ENCODE results near the gene FOXO6.

The FOXO6 gene

DNA sequence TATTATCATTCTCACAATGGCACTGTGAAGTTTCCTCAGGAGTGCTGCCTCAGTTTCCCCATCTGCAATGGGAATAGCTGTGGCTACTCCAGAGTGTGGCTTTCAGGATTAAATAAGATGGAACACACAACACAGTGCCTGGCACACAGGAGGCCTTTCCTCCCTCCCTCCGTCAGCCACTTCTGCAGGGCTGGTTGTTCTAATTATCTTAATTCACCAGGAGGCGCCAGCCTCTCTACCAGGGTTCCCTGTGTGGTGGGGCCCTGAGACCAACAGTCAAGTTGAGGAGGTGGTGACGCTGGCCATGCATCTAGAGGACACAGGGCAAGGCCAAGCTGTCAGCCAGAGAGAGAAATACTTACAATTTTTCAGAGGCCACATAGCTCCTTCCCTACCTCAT, 6.3 kb upstream of the FOXO6 start:
- Histone ChIP-seq H3K36me3 (ENCODE audit: insufficient read depth, low read length) (no peaks in the 10 kb centered on the region), H3K9me2 (ENCODE audit: low read depth, low read length) (no peaks in the 10 kb centered on the region), H3K27me3 (ENCODE audit: insufficient read depth, low read length) (no peaks in the 10 kb centered on the region), H4K20me1 (ENCODE audit: insufficient read depth, low read length) (no peaks in the 10 kb centered on the region), H3K9ac (ENCODE audit: low read length) (no peak overlapping the region), H3K9me3 (ENCODE audit: low read length) (no peaks in the 10 kb centered on the region), H3K79me2 (ENCODE audit: insufficient read depth, low read length) (no peaks in the 10 kb centered on the region), H3K4me2 (ENCODE audit: low read length) (no peak overlapping the region), H3F3A (ENCODE audit: insufficient read depth, low read length) (no peaks in the 10 kb centered on the region), H3K4me3 (ENCODE audit: low read depth, low read length, poor library complexity, severe bottlenecking) (no peak overlapping the region), H3K27ac (ENCODE audit: low read depth, low read length, poor library complexity, severe bottlenecking) (no peak overlapping the region), H2AFZ (ENCODE audit: low read length) (no peak overlapping the region), H3K4me1 (ENCODE audit: insufficient read depth, low read length, severe bottlenecking) (no peaks in the 10 kb centered on the region)
- TF ChIP-seq EZH2 (IDR thresholded peaks at IDR 0.05; ENCODE audit: borderline replicate concordance, low read length) (no peak), CTCF (IDR thresholded peaks at IDR 0.05; ENCODE audit: low read length) (0 out of 2 replicates have a peak, but pooled peaks have one; percentile 5)

DNA sequence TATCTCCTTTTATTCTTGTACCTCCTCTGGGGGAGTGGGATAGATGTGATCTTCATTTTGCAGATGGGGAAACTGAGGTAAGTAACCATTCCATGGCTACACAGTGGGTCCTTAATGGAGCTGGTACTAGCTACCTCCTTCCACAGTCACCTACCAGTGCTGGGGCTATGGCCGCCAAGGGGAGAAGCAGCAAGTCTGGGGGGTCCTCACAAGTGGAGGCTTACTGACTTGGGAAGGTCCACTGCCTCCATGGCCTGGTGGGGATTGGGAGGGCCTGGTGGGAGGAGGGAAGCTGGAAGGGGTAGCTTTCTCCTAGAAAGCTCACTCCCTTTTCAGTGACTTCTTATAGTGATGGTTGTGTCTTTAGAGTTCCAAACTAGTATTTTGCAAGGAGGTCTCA, 5.9 kb upstream of the FOXO6 start:
- no peak overlapping the region for H2AFZ ChIP-seq (ENCODE audit: low read length)
- TF ChIP-seq EZH2 (IDR thresholded peaks at IDR 0.05; ENCODE audit: borderline replicate concordance, low read length): no peak
- TF ChIP-seq CTCF (IDR thresholded peaks at IDR 0.05; ENCODE audit: low read length): no peak
- no peaks in the 10 kb centered on the region for H3F3A ChIP-seq (ENCODE audit: insufficient read depth, low read length)
- H3K9me3 ChIP-seq (ENCODE audit: low read length): no peaks in the 10 kb centered on the region
- no peak overlapping the region for H3K27ac ChIP-seq (ENCODE audit: low read depth, low read length, poor library complexity, severe bottlenecking)
- H3K79me2 ChIP-seq (ENCODE audit: insufficient read depth, low read length): no peaks in the 10 kb centered on the region
- H4K20me1 ChIP-seq (ENCODE audit: insufficient read depth, low read length): no peaks in the 10 kb centered on the region
- no peaks in the 10 kb centered on the region for H3K27me3 ChIP-seq (ENCODE audit: insufficient read depth, low read length)
- peaks cover 2% of the 10 kb centered on the region for H3K4me1 ChIP-seq (ENCODE audit: insufficient read depth, low read length, severe bottlenecking)
- no peak overlapping the region for H3K4me3 ChIP-seq (ENCODE audit: low read depth, low read length, poor library complexity, severe bottlenecking)
- no peak overlapping the region for H3K4me2 ChIP-seq (ENCODE audit: low read length)
- H3K9me2 ChIP-seq (ENCODE audit: low read depth, low read length): no peaks in the 10 kb centered on the region
- no peaks in the 10 kb centered on the region for H3K36me3 ChIP-seq (ENCODE audit: insufficient read depth, low read length)
- no peak overlapping the region for H3K9ac ChIP-seq (ENCODE audit: low read length)

GRCh38 chr1:41355761-41356160, 5.5 kb upstream of the FOXO6 start:
- no peak overlapping the region for H2AFZ ChIP-seq (ENCODE audit: low read length)
- no peaks in the 10 kb centered on the region for H3K9me3 ChIP-seq (ENCODE audit: low read length)
- H3K79me2 ChIP-seq (ENCODE audit: insufficient read depth, low read length): no peaks in the 10 kb centered on the region
- H3K4me2 ChIP-seq (ENCODE audit: low read length): no peak overlapping the region
- H3K4me1 ChIP-seq (ENCODE audit: insufficient read depth, low read length, severe bottlenecking): peaks cover 6% of the 10 kb centered on the region
- no peak overlapping the region for H3K9ac ChIP-seq (ENCODE audit: low read length)
- H3K36me3 ChIP-seq (ENCODE audit: insufficient read depth, low read length): no peaks in the 10 kb centered on the region
- H3K27me3 ChIP-seq (ENCODE audit: insufficient read depth, low read length): no peaks in the 10 kb centered on the region
- H3K4me3 ChIP-seq (ENCODE audit: low read depth, low read length, poor library complexity, severe bottlenecking): no peak overlapping the region
- H4K20me1 ChIP-seq (ENCODE audit: insufficient read depth, low read length): no peaks in the 10 kb centered on the region
- H3K27ac ChIP-seq (ENCODE audit: low read depth, low read length, poor library complexity, severe bottlenecking): no peak overlapping the region
- H3F3A ChIP-seq (ENCODE audit: insufficient read depth, low read length): no peaks in the 10 kb centered on the region
- H3K9me2 ChIP-seq (ENCODE audit: low read depth, low read length): no peaks in the 10 kb centered on the region
- TF ChIP-seq EZH2 (IDR thresholded peaks at IDR 0.05; ENCODE audit: borderline replicate concordance, low read length) (no peak), CTCF (IDR thresholded peaks at IDR 0.05; ENCODE audit: low read length) (no peak)
